Cardiac muscle cell (in vitro differentiated cells and primary cell): ENCODE results near the gene UBQLN4. TPM values are rescaled to one million over a fixed set of nuclear protein-coding genes. Genes with fewer than 3 reads are reported as not detected.
A peak's percentile ranks its signal among the peaks of the same experiment; 100 is the strongest.

Experiments
- DNase-seq, 2 donors: peaks; one replicate each; pipeline versions ENCODE4 v3.0.0 to v3.0.0-alpha.2; 2010 to 2017; ENCODE audit warnings: low read depth in 1 of 2, low spot score in 1 of 2
- H3K27ac ChIP-seq: fragments of 200-600 bp; sonication (generic); 2 replicates; pipeline ENCODE4 v1.5.1; 2016
- H3K27me3 ChIP-seq: fragments of 200-600 bp; sonication (generic); 2 replicates; pipeline ENCODE4 v1.6.0; 2016; ENCODE audit warnings: control low read depth
- H3K36me3 ChIP-seq: fragments of 200-600 bp; sonication (generic); 2 replicates; pipeline ENCODE4 v1.5.1; 2016; ENCODE audit warnings: control low read depth
- H3K4me1 ChIP-seq: fragments of 200-600 bp; sonication (generic); 2 replicates; pipeline ENCODE4 v1.8.1; 2017; ENCODE audit warnings: low read depth, mild to moderate bottlenecking, mixed run types
- H3K4me3 ChIP-seq: fragments of 200-600 bp; sonication (generic); 2 replicates; pipeline ENCODE4 v1.5.1; 2016; ENCODE audit warnings: mild to moderate bottlenecking
- H3K9me3 ChIP-seq: fragments of 200-600 bp; sonication (generic); 2 replicates; pipeline ENCODE4 v1.5.1; 2017; ENCODE audit warnings: low read depth, mild to moderate bottlenecking, control low read depth
- CTCF ChIP-seq: IDR thresholded peaks from 2 replicates; pipeline ENCODE4 v1.5.1; 2012; ENCODE audit warnings: low read depth, mild to moderate bottlenecking, low read length
- polyA plus RNA-seq: library from polyadenylated mRNA; unstranded; fragments of >200 nt; fragmentation: Nextera tagmentation; extraction: Ambion mirVana; gene quantifications from 2 replicates; pipeline ENCODE4 v1.2.1, GENCODE V29; 2016
- total RNA-seq: library from RNA; depleted of rRNA; stranded (reverse); fragments of >200 nt; gene quantifications from 2 replicates; pipeline ENCODE4 v1.2.3, GENCODE V29; 2016

The UBQLN4 gene
- total and polyA plus RNA-seq, 2 experiments from 2014 or later, result 29.2 to 51.0 TPM

DNA sequence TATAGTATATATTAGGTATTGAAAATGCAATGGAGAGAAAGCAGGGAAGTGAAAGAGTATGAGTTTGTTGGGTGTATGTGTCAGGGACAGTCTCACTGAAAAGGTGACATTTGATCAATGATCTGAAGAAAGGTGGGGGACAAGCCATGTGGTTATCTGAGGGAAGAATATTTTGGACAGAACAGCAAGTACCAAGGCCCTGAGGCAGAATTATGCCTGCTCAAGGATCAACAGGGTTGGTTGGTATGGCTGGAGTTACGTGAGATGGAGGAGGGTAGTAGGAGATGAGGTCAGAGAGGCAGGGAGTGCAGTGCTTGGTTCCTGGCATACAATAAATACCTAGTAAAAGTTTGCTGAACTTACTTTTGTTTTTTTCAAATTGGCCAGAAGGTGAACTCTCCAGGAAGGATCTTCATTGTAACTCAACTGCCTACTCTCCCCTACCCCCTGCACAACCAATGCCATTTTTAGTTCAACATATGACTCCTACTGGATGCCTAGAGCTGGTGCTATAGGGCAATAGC, 2.8 kb upstream of the UBQLN4 start:
- H3K4me3 ChIP-seq, result no peak overlapping the region
- H3K9me3 ChIP-seq, result no peaks in the 10 kb centered on the region
- no peaks in the 10 kb centered on the region for H3K27me3 ChIP-seq
- no peak for DNase-seq
- no peaks in the 10 kb centered on the region for H3K36me3 ChIP-seq
- TF ChIP-seq CTCF, result no peak
- H3K27ac ChIP-seq, result no peak overlapping the region
- H3K4me1 ChIP-seq, result peaks cover 10% of the 10 kb centered on the region

DNA sequence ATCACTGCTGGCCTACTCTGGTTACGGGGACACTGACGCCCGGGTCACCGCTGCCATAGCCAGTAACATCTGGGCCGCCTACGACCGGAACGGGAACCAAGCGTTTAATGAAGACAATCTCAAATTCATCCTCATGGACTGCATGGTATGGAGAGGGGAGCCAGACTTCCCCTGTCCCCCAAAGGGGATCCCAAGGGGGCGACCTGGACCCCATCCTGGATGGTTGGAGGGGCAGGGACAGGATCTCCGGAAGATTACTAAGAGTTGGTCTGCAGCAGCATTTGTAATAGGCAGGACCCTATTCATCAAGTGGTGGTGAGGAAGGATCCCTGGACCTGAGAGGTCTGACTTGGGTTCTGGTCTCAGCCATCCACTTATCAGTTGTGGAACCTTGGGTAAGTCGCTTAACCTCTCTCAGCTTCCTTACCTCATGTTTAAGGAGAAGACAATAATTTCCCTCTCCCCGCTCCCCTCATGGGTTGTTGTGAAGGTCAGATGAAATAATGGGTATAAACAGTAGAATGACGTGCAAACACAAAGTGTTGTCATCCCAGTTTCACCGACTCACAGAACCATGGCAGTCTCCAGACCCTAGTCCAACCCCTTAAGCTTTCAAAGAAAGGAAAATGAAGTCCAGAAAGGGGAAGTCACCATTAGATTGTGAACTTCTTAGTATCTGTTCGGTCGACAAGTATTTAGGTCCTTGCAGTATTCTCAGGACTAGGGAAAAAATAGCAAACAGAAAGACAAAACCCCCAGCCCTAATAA, 1.9 kb upstream of the UBQLN4 start:
- H3K4me3 ChIP-seq, result peak overlapping the region; percentile 84
- H3K4me1 ChIP-seq, result peaks cover 6% of the 10 kb centered on the region
- TF ChIP-seq CTCF, result no peak
- H3K27me3 ChIP-seq, result no peaks in the 10 kb centered on the region
- no peak for DNase-seq
- no peaks in the 10 kb centered on the region for H3K9me3 ChIP-seq
- no peaks in the 10 kb centered on the region for H3K36me3 ChIP-seq
- H3K27ac ChIP-seq, result peak overlapping the region; percentile 16

DNA sequence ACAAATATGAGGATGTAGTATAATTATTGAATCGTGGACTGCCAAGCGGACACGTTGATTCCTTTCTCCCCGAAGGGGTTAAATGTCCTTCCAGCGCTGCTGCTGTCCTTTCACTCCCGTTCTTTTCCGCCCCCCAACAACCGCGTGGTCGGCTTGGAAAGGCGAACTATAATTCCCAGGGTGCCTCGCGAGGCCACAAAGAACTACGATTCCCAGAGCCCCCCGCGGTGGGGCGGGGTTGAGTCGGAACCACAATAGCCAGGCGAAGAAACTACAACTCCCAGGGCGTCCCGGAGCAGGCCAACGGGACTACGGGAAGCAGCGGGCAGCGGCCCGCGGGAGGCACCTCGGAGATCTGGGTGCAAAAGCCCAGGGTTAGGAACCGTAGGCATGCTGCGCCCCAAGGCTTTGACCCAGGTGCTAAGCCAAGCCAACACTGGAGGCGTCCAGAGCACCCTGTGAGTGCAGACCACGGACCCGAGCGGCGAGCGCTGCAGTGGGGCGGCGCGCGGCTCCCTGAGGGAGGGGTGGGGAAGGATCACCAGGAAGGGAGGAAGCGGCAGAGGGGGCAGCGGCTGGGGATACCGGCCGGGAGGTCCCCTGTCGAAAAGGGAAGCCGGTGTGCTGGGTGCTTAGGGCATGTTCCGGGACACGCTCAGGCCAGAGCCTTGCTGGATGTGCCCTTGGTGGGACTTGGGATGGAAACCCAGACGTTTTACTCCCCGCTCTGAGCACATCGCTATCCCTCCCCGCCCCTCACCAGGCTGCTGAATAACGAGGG, 1.1 kb upstream of the UBQLN4 start, which contains the start of gene LAMTOR2:
Gene LAMTOR2 (plus strand): TSS at position 283 of the 781 bp plus-strand sequence. CDS start 108 bp downstream, at position 391.
- Histone ChIP-seq H3K4me1 (peaks cover 6% of the 10 kb centered on the region), H3K4me3 (peak within 1 kb of the TSS; percentile 84), H3K36me3 (peaks cover 6% of the 10 kb centered on the region), H3K27ac (peak within 1 kb of the TSS; percentile 95), H3K9me3 (no peaks in the 10 kb centered on the region), H3K27me3 (no peaks in the 10 kb centered on the region)
- peak; percentile 97 to 98 for DNase-seq
- no peak for TF ChIP-seq CTCF

DNA sequence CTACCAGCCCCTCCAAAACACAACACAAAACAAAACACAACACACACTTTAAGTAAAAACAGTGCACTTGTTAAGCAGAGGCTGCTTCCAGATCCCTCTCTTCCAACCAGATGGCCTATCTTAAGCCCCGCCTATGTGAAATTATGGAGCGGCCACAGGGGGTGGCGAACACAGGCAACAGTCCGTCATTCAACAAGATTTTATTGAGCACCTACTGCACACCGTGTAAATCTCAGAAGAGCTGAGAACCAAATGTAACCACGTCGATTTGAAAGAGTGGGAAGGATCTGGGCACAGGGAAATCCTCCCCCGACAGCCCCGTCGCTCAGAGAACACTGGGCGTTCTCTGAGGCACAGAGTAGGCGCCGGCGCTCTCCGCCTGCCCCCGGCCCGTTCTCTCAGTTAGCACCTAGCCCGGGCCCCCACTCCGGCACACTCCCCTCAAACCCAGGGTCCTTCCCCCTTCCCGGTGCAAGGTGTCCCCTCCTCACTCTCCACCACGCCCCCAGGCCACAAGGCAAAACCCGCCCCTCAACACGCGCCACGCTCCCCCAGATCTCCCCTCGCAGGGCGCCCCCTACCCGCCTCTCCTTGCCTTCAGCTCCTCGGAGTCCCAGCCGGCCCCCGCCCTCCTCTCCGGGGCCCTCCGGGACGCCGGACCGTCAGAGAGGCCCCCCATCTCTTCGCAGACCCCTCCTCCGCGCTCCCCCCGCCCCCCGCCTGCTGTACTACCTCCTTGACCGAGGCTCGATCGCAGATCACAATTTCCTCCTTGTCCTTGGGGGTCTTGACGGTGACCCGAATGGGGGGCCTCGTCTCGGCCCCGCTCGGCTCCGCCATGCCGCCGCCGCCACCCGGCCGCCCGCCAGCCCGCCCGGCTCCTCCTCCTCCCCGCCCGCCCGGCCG, 483 bp downstream of the UBQLN4 start:
- H3K27me3 ChIP-seq, result no peaks in the 10 kb centered on the region
- no peaks in the 10 kb centered on the region for H3K9me3 ChIP-seq
- peaks cover 6% of the 10 kb centered on the region for H3K4me1 ChIP-seq
- DNase-seq, result peak; percentile 71 to 84
- H3K27ac ChIP-seq, result peak overlapping the region; percentile 95
- peak; percentile 31 for TF ChIP-seq CTCF
- peak overlapping the region; percentile 84 for H3K4me3 ChIP-seq
- peaks cover 18% of the 10 kb centered on the region for H3K36me3 ChIP-seq
